ENCODE data around the gene GLIPR1. TPM values are rescaled to one million over a fixed set of nuclear protein-coding genes. Genes with fewer than 3 reads are reported as not detected.
A peak's percentile ranks its signal among the peaks of the same experiment; 100 is the strongest.

GLIPR1 gene
- total RNA-seq (1 to 10 TPM; 2.8 to 5.7 (median 4.9) TPM), polyA plus RNA-seq (1 to 10 TPM in 1 of 3 donors, under 1 TPM in 2; 0.52 to 4.4 (median 0.88) TPM)
- long read RNA-seq, donor 1, partial matches to known transcripts = 1 of 5 reads
- long read RNA-seq, donor 1, other reads (novel, unspliced or antisense) = 4 of 5 reads
- long read RNA-seq, donor 2, full-length matches to known transcripts = 2 of 4 reads
- long read RNA-seq, donor 2, partial matches to known transcripts = 0 of 4 reads
- long read RNA-seq, donor 2, other reads (novel, unspliced or antisense) = 2 of 4 reads

- Histone ChIP-seq H3K4me1 (peaks cover 9% of the 10 kb centered on the region), H3K36me3 (ENCODE audit: insufficient read depth in 1 of 2, low read depth in 1 of 2) (no peaks in the 10 kb centered on the region), H3K27me3 (ENCODE audit: insufficient read depth in 3 of 3, low read length in 2 of 3) (no peaks in the 10 kb centered on the region), H3K9me3 (no peaks in the 10 kb centered on the region), H3K4me3 (peak within 1 kb of the TSS; percentile 62), H3K27ac (peak within 1 kb of the TSS; percentile 64)
- ATAC-seq (peak; percentile 74 to 86 (median 82)), DNase-seq (peak; percentile 76 to 82)
- 18 to 36% (median 22%) methylated on average over 8 of the region's 8 CpGs for WGBS, 3 donors
- TF ChIP-seq CTCF (IDR thresholded peaks at IDR 0.05) = no peak
- intact Hi-C loops (cut with DNase I) = no loop called here
These were observed at the start of gene GLIPR1 for GRCh38 chr12:75480469-75480949. Gene GLIPR1, plus strand, starts transcription at chr12:75480755. Its CDS starts 126 bp downstream, at chr12:75480881.

DNA sequence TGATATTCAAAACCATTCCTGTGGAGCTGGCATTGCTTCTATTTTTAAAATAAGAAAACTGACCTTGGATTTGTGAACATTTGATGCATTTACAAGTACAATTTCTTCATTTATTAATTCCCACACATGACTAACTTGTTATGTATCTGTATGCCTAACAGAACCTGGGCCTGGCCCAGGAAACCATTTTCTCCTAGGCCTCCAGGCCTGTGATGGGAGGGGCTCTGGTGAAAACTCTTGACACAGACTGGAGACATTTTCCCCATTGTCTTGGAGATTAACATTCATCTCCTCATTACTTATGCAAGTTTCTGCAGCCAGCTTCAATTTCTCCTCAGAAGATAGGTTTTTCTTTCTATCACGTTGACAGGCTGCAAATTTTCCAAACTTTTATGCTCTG lies 47.6 kb upstream of the GLIPR1 start:
- H3K4me3 ChIP-seq = no peak overlapping the region
- H3K36me3 ChIP-seq (ENCODE audit: insufficient read depth in 1 of 2, low read depth in 1 of 2) = no peaks in the 10 kb centered on the region
- no peaks in the 10 kb centered on the region for H3K4me1 ChIP-seq
- TF ChIP-seq CTCF (IDR thresholded peaks at IDR 0.05) = no peak
- H3K27ac ChIP-seq = no peak overlapping the region
- no peaks in the 10 kb centered on the region for H3K27me3 ChIP-seq (ENCODE audit: insufficient read depth in 3 of 3, low read length in 2 of 3)
- 47 to 75% (median 61%) methylated on average over 1 of the region's 1 CpG for WGBS, 3 donors
- peaks cover 22% of the 10 kb centered on the region for H3K9me3 ChIP-seq
- no peak for DNase-seq
- no peak for ATAC-seq
- intact Hi-C loops (cut with DNase I) = no loop called here

GRCh38 chr12:75437564-75437963 lies 43.0 kb upstream of the GLIPR1 start:
- no peaks in the 10 kb centered on the region for H3K27me3 ChIP-seq (ENCODE audit: insufficient read depth in 3 of 3, low read length in 2 of 3)
- DNase-seq (no peak), ATAC-seq (no peak)
- 69 to 75% (median 70%) methylated on average over 2 of the region's 2 CpGs for WGBS, 3 donors
- no peaks in the 10 kb centered on the region for H3K36me3 ChIP-seq (ENCODE audit: insufficient read depth in 1 of 2, low read depth in 1 of 2)
- no peak overlapping the region for H3K27ac ChIP-seq
- no peaks in the 10 kb centered on the region for H3K4me1 ChIP-seq
- peaks cover 14% of the 10 kb centered on the region for H3K9me3 ChIP-seq
- intact Hi-C loops (cut with DNase I) = no loop called here
- TF ChIP-seq CTCF (IDR thresholded peaks at IDR 0.05) = no peak
- H3K4me3 ChIP-seq = no peak overlapping the region

- Histone ChIP-seq H3K9me3 (peaks cover 14% of the 10 kb centered on the region), H3K27ac (no peak overlapping the region), H3K4me1 (no peaks in the 10 kb centered on the region), H3K36me3 (ENCODE audit: insufficient read depth in 1 of 2, low read depth in 1 of 2) (no peaks in the 10 kb centered on the region), H3K27me3 (ENCODE audit: insufficient read depth in 3 of 3, low read length in 2 of 3) (no peaks in the 10 kb centered on the region), H3K4me3 (no peak overlapping the region)
- no peak for ATAC-seq
- DNase-seq = no peak
- 66 to 77% (median 66%) methylated on average over 4 of the region's 4 CpGs for WGBS, 3 donors
- TF ChIP-seq CTCF (IDR thresholded peaks at IDR 0.05) = no peak
- intact Hi-C loops (cut with DNase I) = no loop called here
These were observed 42.3 kb upstream of the GLIPR1 start for GRCh38 chr12:75438059-75438754.
